Left lobe of liver (tissue), 2 donors: Measurements from ENCODE around the gene PARVB. TPM values are rescaled to one million over a fixed set of nuclear protein-coding genes. Genes with fewer than 3 reads are reported as not detected.
"Not testable (repeated sequence)": the region's sequence is repeated elsewhere in the genome, so short reads cannot be mapped to it uniquely, and the experiment has no call there.

Experiments
- ATAC-seq: fragments of 200-7000 bp; cut with Tn5 transposase; one replicate; pipeline ENCODE4 v1.9.1; 2020; ENCODE audit warnings: mild to moderate bottlenecking, moderate library complexity
- DNase-seq: peaks from one replicate; pipeline ENCODE4 v3.0.0-alpha.2; 2020; ENCODE audit warnings: low spot score
- total RNA-seq: library from RNA; stranded (reverse); gene quantifications from one replicate; pipeline ENCODE4 v1.2.1, GENCODE V29; 2021
- donor health status: DM: no; HTN: no; CAD: no; lungs with moderate emphysema.
- donor health status: DM: no; HTN: yes; CAD: no.

PARVB gene
- total RNA-seq, 1 donor from 2014 or later = 14.3 TPM

DNA sequence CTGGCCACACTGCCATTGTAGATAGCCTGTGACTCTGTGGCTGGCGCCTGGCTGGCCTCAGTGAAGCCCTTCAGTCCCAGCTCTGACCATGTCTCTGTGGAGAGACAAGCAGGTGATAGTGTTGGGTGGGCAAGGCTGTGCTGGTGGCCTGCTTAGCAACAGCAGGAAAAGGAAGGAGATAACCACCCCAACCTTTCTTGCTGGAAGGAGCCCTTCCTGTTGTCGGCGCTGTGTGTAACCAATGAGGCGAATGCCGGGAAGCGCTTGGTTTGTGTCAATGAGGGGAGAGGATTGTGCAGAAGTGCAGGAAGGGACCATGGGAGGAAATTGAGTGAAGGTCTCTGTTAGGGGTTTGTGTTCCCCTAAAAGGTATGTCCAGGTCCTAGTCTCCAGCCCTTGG, 27.3 kb downstream of the PARVB start:
- peak; percentile 54 for ATAC-seq
- no peak for DNase-seq

DNA sequence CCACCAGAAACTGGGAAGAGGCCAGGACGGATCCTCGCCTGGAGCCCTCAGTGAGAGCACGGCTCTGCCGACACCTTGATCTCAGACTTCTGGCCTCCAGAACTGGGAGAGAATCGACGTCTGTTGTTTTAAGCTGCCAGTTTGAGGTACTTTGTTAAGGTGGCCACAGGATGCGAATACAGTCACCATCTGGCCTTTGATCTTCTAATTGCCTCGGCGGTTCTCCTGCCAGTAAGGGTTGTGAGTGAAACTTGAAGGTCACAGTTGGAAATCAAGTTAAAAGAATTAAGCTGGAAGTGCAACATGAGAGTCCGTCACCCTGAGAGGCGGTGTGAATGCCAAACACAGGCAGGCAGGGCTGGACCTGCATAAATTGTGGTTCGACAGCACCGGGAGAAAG, 27.9 kb downstream of the PARVB start:
- ATAC-seq (no peak), DNase-seq (no peak)

- DNase-seq = no peak
- ATAC-seq = no peak
These were observed 31.7 kb downstream of the PARVB start for GRCh38 chr22:44055805-44056204.

GRCh38 chr22:44056649-44057048, 32.5 kb downstream of the PARVB start:
- not testable (repeated sequence) for DNase-seq, ATAC-seq

DNA sequence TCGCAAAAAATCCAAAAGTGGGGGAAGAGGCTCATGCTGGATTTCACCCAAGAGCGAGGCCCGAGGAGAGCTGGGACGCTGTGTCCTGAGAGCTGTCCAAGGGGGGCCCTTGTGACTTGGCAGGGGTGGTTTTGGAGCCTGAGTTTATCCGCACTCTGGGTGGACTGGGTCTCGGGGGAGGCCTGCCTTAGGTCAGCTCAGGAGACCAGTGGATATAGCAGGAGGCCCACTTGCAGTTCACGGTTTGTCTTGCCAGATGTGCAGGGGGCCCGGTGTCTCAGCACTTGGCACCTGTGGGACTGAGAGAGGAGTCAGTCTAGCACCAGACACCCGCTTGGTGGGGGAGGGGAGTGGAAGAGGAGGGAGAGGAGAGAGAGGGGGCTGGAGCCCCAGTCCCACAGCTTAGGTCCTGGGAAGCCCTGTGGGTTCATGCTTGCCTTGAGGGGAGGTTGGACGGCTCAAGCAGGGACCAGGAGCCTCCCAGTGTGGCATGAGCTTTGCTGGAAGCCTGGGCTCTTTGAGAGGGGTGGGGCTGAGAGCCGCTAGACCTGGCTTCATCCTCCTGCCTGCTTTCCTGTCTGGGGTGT, 33.4 kb downstream of the PARVB start:
- ATAC-seq = no peak
- DNase-seq = no peak

GRCh38 chr22:44063462-44064371, 39.6 kb downstream of the PARVB start:
- ATAC-seq (no peak), DNase-seq (no peak)

GRCh38 chr22:44067033-44067432, 42.9 kb downstream of the PARVB start:
- ATAC-seq (peak; percentile 29), DNase-seq (no peak)

GRCh38 chr22:44067901-44068300, 43.8 kb downstream of the PARVB start:
- DNase-seq = no peak
- no peak for ATAC-seq

DNA sequence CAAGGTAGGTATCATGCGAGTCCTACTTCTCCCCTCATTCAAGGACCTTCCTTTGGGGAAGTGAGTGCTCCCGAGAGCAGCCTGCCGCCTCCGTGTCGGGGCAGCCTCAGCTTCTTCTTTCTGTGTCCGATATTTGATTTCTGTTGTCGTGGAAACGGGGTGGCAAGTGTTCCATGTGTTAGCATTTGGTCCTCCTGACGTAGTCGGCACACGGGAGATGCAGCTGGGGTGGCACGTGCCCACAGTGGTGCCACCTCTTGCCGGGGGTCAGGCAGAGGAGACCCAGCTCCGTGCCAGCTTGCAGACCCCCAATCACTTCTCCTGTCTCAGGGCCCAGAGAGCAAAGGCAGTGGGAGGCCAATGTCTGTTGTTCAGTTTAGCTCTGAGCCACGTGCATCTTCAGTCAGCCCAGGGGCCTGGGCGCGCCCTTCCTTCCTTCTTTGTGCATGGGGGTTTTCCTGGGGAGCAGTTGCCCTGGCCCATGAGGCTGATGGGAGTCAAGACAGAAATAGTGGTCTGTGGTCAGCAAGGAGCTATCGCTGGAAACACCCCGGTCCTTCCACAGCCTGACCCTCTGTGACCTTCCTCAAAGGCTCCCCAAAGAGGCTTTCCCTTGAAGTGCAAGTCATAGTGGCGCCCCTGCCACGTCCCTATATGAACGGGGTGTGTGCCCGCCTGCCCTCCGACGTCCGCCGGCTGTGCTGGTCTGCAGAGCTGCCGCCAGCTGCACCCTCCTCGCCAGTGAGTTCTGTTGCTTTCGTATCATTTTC, 44.5 kb downstream of the PARVB start:
- ATAC-seq = peak; percentile 28

DNA sequence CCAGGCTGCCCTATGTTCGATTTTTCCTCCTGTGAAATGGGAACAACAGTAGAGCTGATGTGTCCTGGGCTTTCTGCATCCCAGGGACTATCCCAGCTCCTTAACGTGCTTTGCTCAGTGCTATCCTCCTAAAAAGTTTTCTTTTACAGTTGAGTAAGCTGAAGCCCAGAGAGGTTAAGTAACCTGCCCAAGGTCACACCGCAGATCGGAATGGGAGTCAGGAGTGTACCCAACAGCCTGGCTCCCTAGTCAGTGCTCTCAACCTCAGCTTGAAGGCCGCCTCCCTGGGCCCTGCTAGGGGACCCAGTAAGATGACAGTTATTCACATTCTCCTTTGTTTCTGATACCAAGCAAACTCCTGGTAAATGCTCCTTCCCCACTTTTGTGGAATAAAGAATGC, 45.9 kb downstream of the PARVB start:
- DNase-seq = no peak
- ATAC-seq = no peak

More for the DNA sequence above, 44.5 kb downstream of the PARVB start:
- no peak for DNase-seq

DNA sequence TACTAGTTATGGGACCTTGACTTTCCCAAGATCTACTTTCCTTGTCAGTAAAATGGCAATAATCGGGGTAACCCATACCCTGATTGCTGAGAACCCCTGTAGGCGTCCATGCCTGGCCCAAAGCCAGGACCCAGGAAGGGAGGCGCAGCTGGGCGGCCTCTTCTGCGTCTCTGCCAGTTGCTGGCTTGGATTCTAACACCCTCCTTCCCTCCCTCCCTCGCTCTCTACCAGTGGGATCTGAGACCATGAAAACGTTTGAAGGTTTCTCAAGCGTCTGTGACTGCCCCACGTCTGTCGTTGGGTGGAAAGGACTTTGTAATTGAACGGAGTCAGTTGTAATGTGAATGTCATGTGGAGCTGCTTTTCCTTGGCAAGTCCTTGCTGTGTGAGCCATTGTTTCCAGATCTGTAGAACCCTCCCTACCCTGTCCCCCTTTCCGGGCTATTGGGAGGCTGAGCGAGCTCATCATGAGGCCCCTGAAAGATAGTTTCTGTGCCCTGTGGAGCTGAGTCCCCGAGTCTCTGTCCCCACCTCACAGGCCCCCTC, 47.8 kb downstream of the PARVB start:
- DNase-seq (no peak), ATAC-seq (no peak)

DNA sequence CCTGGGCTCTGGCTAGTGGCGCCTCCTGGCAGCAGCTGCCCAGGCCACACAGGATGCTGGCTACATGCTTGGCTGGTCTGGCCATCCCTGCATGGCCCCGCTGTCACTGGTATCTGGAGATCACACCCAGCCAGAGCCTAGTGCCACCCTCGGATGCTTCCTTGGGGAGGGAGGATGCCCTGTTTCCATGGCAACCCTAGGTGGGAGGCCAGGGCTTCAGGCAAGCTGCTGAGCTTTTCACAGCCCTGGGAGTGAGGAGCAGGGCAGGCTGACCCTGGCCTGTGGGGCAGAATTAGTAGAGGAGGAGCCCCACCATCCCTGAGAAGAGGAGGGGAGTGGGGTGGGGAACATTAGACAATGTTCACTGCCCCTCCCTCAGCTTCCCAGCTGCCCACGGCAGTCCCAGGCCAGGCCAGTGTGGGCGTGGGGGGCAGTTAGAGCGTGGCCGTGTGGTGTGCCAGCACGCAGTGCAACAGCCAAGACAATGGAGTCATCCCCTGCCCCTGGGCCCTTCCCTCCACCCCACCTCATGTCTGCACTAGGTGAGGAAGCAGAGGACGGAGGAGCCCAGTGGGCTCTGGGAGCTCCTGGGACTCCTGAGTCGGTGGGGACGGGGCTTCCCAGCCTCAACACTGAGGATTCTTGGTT, 50.4 kb downstream of the PARVB start:
- DNase-seq (no peak), ATAC-seq (no peak)

GRCh38 chr22:44075022-44075421, 50.9 kb downstream of the PARVB start:
- no peak for ATAC-seq
- DNase-seq = no peak

GRCh38 chr22:44075670-44076069, 51.6 kb downstream of the PARVB start:
- ATAC-seq (no peak), DNase-seq (no peak)

GRCh38 chr22:44076825-44077224, 52.7 kb downstream of the PARVB start:
- ATAC-seq (no peak), DNase-seq (no peak)

GRCh38 chr22:44080936-44081861, 57.1 kb downstream of the PARVB start:
- ATAC-seq (peak; percentile 77), DNase-seq (peak; percentile 63)

DNA sequence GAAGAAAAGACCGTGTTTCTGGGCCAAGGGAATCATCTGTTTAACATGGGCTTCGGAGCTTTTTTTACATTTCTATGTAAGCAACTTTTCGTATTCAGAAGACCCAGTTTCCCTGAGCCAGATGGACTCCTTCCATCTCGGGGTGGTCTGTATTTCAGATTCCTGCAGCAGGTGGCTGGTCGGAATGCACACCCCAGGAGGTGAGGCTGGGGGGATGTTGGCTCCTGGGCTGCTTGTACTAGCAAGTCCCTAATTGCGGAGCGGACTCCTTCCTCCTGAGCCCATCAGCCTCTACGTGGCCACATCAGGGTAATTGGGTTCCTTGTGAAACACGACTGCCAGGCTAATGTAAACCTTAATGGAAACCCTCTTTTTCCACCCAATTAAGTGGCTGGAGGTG, 58.7 kb downstream of the PARVB start:
- ATAC-seq = no peak
- no peak for DNase-seq

DNA sequence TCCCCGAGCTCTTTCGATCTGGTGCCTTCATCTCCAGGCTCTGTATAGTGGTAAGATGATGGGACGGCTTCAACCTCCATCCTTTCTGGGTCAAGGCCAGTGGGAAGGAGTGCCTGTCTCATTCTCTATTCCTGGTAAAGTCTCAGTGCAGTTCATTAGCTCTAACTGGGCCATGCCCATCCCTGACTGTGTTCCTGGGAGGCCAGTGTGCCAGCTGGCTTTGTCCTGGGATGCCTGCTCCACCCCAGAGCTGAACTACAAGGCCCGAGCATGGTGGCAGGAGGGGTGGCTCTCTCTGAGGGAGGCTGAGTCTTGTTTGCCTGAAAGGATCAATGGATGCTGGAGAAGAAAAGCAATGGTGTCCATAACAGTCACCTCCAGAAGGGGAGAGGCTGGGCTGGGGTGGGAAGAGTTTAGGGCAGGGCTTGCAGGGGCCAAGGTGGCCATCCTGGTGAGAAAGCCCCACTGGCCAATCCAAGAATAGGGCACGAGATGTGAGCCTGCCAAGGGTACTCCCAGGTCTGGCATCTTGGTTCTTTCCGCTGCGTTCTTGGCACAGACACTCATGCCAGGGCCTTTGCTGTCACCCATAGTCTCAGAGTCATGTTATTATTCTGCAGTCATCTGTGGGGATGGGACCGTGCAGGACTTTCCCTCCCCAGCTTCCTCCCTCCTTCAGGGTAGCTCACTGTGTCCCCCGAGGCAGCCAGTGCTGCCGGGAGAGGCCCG, 60.1 kb downstream of the PARVB start:
- ATAC-seq (no peak), DNase-seq (no peak)

DNA sequence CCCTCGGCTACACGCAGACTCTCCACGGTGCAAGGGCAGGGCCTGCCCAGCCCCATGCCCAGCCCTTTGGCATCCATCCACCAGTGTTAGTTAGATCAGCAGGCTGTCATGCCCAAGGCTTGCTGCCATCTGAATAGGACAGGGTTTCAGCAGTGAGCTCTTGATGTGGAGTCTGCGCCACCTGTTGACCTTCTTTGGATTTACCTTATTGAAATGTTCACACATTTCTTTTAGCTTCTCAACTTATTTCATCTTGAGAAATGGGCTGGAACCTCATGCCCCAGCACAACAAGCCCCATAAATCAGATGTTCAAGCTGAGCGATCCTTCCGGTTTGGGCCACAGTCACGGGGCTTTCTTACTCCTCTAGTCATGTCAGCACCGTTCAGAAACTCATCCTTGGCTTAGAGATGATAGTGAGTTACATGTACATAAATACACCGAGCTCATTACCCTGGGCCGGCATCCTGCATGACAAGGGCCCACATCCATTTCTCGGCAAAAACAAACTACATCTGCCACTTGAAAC, 61.7 kb downstream of the PARVB start:
- ATAC-seq (peak; percentile 86), DNase-seq (peak; percentile 63)
